OCI-LY3 (cell line): ENCODE measurements around the gene CHRNB1.

Experiments used
- H2AFZ ChIP-seq: fragments of 200-600, 300-600 bp; shearing (Covaris generic); 2 replicates; pipeline ENCODE4 v1.6.0; 2014; ENCODE audit warnings: antibody characterized with exemption, low read depth, low read length
- H3K27ac ChIP-seq: fragments of 200-600, 300-600 bp; sonication (generic); 2 replicates; pipeline ENCODE4 v1.5.1; 2014; ENCODE audit warnings: mild to moderate bottlenecking, low read length, moderate library complexity, mixed read lengths
- H3K27me3 ChIP-seq: fragments of 200-600, 300-600 bp; sonication (generic); 2 replicates; pipeline ENCODE4 v1.6.1; 2014; ENCODE audit warnings: low read depth, low read length, mixed read lengths
- H3K36me3 ChIP-seq: fragments of 200-600, 300-600 bp; sonication (generic); replicated peaks from 2 replicates; pipeline ENCODE3; 2014; ENCODE audit warnings: low read depth, low read length, mixed read lengths
- H3K4me1 ChIP-seq: fragments of 300-600, 200-600 bp; sonication (generic); 2 replicates; pipeline ENCODE4 v1.6.1; 2014; ENCODE audit warnings: low read length, mixed read lengths
- H3K4me2 ChIP-seq: fragments of 200-600, 300-600 bp; sonication (generic); 2 replicates; pipeline ENCODE4 v1.6.1; 2014; ENCODE audit warnings: low read length, mixed read lengths
- H3K4me3 ChIP-seq: fragments of 300-600, 200-600 bp; sonication (generic); 2 replicates; pipeline ENCODE4 v1.5.1; 2014; ENCODE audit warnings: antibody characterized with exemption, mild to moderate bottlenecking, low read length, moderate library complexity
- H3K79me2 ChIP-seq: fragments of 300-600, 200-600 bp; shearing (Covaris generic); 2 replicates; pipeline ENCODE4 v1.6.1; 2014; ENCODE audit warnings: mild to moderate bottlenecking, low read length, mixed read lengths
- H3K9ac ChIP-seq: fragments of 300-600, 200-600 bp; shearing (Covaris generic); 2 replicates; pipeline ENCODE4 v1.6.0; 2014; ENCODE audit warnings: mild to moderate bottlenecking, low read length, moderate library complexity
- H3K9me3 ChIP-seq: fragments of 200-600, 300-600 bp; shearing (Covaris generic); 2 replicates; pipeline ENCODE4 v1.6.1; 2014; ENCODE audit warnings: low read length, mixed read lengths; ENCODE audit not compliant: insufficient read depth
- H4K20me1 ChIP-seq: fragments of 200-600, 300-600 bp; sonication (generic); 2 replicates; pipeline ENCODE4 v1.6.1; 2016; ENCODE audit warnings: low read length, mixed read lengths; ENCODE audit not compliant: insufficient read depth
- CTCF ChIP-seq: fragments of 200-600, 300-600 bp; sonication (generic); IDR thresholded peaks from 2 replicates; pipeline ENCODE4 v1.5.1; 2014; ENCODE audit warnings: antibody characterized with exemption, low read length, low read depth
- EZH2phosphoT487 ChIP-seq: fragments of 200-600 bp; shearing (Covaris generic); IDR thresholded peaks from 2 replicates; pipeline ENCODE4 v1.6.1; 2018; ENCODE audit warnings: antibody characterized with exemption, mixed run types, low read depth

Gene CHRNB1

DNA sequence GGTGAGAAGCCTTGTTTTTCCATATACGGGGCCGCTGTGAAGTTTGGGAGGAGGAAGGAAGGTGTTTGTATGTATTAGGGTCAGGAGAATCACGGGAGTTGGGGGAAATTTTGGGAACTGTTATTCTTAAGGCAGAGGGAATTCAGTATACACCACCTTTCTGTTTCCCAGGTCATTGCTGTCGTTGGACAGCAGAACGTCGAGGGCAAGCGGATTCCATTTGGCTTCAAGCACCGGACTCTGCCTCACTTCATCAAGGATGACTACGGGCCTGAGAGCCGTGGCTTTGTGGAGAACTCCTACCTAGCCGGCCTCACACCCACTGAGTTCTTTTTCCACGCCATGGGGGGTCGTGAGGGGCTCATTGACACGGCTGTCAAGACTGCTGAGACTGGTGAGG lies 56.9 kb downstream of the CHRNB1 start:
- Histone ChIP-seq H3K9ac (no peak overlapping the region), H3K4me2 (no peak overlapping the region), H3K4me3 (no peak overlapping the region), H2AFZ (no peak overlapping the region), H3K36me3 (peaks cover 53% of the 10 kb centered on the region), H3K4me1 (no peaks in the 10 kb centered on the region), H3K9me3 (no peaks in the 10 kb centered on the region), H3K27ac (no peak overlapping the region), H4K20me1 (no peaks in the 10 kb centered on the region), H3K27me3 (no peaks in the 10 kb centered on the region), H3K79me2 (no peaks in the 10 kb centered on the region)
- TF ChIP-seq EZH2phosphoT487: no peak
- TF ChIP-seq CTCF: no peak

DNA sequence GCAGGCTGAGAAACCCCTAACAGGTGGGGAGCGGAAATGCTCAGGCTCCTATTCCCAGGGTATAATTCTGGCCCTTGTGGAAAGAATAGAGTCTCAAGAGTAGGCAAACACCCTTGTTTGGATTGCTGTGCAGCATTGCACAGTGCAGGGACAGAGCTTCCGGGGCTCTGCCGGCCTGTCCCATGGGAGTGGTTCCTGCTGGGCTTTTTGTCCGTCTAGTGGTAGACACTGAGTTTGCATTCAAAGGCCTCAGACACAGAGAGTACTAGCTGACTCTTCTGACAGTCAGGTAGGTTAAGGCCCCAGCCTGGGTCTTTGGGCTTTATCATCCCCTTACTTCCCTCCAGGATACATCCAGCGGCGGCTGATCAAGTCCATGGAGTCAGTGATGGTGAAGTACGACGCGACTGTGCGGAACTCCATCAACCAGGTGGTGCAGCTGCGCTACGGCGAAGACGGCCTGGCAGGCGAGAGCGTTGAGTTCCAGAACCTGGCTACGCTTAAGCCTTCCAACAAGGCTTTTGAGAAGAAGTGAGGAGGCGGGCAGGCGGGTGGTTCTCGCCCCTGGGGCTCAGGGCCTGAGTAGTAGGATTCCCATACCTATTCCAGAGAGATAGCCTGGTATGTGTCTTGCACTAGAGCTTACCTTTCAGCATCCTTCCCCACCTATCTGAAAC lies 57.4 kb downstream of the CHRNB1 start:
- no peak for TF ChIP-seq CTCF
- no peak for TF ChIP-seq EZH2phosphoT487
- no peak overlapping the region for H2AFZ ChIP-seq
- no peak overlapping the region for H3K4me2 ChIP-seq
- no peaks in the 10 kb centered on the region for H3K9me3 ChIP-seq
- no peak overlapping the region for H3K27ac ChIP-seq
- H4K20me1 ChIP-seq: no peaks in the 10 kb centered on the region
- no peaks in the 10 kb centered on the region for H3K4me1 ChIP-seq
- peaks cover 50% of the 10 kb centered on the region for H3K36me3 ChIP-seq
- H3K27me3 ChIP-seq: no peaks in the 10 kb centered on the region
- H3K79me2 ChIP-seq: no peaks in the 10 kb centered on the region
- no peak overlapping the region for H3K9ac ChIP-seq
- no peak overlapping the region for H3K4me3 ChIP-seq

DNA sequence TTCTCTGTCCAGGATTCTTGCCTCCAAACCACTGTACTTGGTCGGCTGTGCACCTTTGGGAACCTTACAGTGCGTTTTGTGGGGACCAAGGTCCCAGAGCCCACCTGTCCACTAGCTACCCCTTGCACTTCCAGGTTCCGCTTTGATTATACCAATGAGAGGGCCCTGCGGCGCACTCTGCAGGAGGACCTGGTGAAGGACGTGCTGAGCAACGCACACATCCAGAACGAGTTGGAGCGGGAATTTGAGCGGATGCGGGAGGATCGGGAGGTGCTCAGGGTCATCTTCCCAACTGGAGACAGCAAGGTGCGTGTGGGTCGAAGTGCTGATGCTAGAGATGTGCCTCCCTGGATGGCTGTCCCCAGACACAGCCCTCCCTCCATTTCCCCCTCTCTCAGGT lies 58.1 kb downstream of the CHRNB1 start:
- no peak; the same call in 1 of the 2 replicates for TF ChIP-seq CTCF
- Histone ChIP-seq H3K9me3 (no peaks in the 10 kb centered on the region), H3K79me2 (no peaks in the 10 kb centered on the region), H3K4me2 (no peak overlapping the region), H3K27ac (no peak overlapping the region), H4K20me1 (no peaks in the 10 kb centered on the region), H3K9ac (no peak overlapping the region), H3K4me3 (no peak overlapping the region), H3K27me3 (no peaks in the 10 kb centered on the region), H3K4me1 (no peaks in the 10 kb centered on the region), H2AFZ (no peak overlapping the region), H3K36me3 (peaks cover 50% of the 10 kb centered on the region)

DNA sequence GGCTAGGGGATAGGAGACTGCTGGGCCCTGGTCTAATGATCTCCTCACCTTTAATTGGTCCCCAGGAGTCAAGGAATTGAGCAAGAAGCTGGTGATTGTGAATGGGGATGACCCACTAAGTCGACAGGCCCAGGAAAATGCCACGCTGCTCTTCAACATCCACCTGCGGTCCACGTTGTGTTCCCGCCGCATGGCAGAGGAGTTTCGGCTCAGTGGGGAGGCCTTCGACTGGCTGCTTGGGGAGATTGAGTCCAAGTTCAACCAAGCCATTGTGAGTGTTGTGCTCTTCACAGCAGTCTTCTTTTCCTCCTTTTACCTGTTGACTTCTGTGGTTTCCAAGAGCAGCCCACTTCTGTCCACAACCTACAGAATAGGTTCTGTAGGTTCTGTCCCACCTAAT lies 58.7 kb downstream of the CHRNB1 start:
- TF ChIP-seq EZH2phosphoT487 (no peak), CTCF (no peak)
- Histone ChIP-seq H3K36me3 (peaks cover 49% of the 10 kb centered on the region), H3K4me1 (no peaks in the 10 kb centered on the region), H4K20me1 (no peaks in the 10 kb centered on the region), H3K9ac (no peak overlapping the region), H3K4me2 (no peak overlapping the region), H3K27ac (no peak overlapping the region), H3K27me3 (no peaks in the 10 kb centered on the region), H3K9me3 (no peaks in the 10 kb centered on the region), H3K4me3 (no peak overlapping the region), H2AFZ (no peak overlapping the region), H3K79me2 (no peaks in the 10 kb centered on the region)
